Hypothalamus (tissue), 51 donors: ENCODE data around the gene CACNA2D1.
"Not testable (repeated sequence)": the region's sequence is repeated elsewhere in the genome, so short reads cannot be mapped to it uniquely, and the experiment has no call there.

Experiments
- DNase-seq, 51 donors: peaks; one replicate each; lab custom pipeline; 2025; lab: John Stamatoyannopoulos, UW

CACNA2D1 gene

GRCh38 chr7:82179311-82179710 lies 264.3 kb downstream of the CACNA2D1 start:
- DNase-seq, result no peak

DNA sequence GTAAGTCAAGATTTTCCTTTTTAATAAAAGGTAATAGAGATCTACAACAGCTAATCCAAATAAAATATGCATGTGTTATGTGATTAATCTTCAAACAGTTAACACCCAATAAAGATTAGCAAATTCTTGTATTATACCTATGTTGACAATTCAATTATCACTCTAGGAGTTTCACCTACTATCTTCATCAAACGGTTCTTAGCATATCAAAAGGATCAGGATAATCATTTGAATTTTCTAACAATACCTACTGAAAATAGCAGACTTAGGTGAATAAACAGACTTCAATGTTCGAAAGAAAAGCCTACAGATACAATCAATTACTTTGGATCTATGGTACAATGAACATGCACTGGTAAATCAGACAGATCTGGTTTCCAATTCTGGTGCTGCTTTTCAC lies 268.3 kb downstream of the CACNA2D1 start:
- DNase-seq, result no peak

DNA sequence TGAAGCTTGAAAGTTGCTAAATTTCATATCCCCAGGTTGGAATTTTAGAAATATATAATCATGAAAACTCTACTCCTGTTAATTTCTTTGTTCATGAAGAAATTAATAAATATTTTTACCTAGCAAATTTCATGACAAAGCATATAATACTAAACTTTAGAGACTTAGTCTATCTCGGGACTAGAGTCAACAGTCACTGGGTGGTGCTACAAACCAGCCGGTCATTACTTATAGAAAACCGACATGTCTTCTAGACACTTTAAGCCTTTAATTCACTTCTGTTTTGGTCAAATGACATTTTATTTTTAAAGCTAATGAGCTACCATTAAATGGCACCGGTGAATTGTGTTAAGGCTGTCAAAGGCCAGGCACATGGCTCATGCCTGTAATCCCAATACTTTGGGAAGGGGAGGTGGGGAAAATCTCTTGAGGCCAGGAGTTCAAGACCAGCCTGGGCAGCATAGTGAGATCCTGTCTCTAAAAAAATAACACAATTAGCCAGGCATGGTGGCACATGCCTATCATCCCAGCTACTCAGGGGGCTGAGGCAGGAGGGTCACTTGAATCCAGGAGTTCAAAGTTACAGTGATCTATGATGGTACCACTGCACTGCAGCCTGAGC lies 270.1 kb downstream of the CACNA2D1 start:
- DNase-seq, result no peak

DNA sequence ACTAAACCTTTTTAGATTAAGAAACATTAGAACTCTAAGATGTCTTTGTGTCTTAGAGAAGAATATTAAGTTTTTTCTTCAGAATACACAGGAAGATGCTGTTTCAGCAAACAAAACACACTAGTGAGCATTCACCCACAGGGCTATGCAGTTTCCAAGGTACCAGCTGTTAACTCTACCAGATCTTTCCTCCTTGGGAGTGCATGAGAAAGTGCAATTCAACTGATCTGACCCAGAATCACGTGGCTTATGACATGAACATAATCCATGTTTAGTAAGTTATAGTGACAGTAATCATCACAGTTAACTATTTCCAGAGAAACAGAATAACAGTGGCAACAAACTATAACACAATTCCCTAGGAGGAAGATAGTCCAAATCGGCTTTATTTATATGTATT lies 270.7 kb downstream of the CACNA2D1 start:
- no peak for DNase-seq

DNA sequence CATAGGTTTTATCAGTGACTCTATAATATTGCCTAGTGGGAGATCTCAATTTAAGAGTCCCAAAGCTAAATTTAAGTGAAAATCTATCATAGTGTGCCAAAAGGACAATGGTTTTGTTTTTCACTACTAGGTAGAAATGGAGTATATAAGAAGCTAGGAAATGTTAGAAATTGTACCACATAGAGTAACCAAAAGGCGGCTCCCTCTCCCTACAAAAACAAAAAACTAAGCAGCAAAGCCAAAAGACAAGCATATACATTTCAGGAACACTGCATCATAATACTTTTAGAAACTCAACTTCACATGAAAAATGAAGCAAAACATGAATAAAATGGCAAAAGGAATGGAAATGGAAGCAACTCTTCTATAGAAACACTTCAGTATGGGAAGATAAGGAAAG lies 271.6 kb downstream of the CACNA2D1 start:
- no peak for DNase-seq

GRCh38 chr7:82167558-82168314 lies 275.8 kb downstream of the CACNA2D1 start:
- no peak for DNase-seq

DNA sequence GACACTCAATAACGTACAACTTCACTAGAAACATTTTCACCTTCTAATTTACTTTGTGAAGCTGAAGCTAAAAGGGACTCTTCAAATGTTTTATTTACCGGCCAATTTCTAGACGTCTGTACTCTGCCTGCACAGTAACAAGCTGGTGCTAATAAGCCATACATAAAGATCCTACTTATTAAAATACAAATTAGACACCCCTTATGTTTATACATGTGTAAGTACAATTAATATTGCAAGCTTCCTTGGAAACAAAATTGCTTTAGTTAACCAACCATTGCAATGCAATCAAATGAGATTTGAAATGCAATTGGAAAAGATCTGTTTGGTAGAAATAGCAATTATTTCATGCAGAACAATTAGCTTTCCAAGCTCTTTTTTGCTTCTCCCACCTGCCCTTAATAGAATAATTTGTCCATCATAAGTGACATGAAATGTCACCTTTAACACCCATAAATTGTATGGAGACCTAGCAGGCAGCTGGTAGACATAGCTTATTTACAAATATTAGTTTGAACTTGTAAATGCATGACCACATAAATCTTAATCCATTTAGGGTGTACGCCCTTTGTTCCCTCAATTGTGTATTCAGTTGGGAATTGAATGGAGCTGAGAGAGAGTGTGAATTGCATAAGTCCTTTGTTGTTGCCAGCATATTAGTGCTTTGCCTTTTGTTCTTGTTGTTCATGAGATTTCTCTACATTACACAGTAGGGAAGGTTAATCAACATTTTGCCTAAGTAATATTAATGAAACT lies 277.1 kb downstream of the CACNA2D1 start:
- DNase-seq, result peak in 3 of 51 donors; percentile 10 to 53 (median 26)

DNA sequence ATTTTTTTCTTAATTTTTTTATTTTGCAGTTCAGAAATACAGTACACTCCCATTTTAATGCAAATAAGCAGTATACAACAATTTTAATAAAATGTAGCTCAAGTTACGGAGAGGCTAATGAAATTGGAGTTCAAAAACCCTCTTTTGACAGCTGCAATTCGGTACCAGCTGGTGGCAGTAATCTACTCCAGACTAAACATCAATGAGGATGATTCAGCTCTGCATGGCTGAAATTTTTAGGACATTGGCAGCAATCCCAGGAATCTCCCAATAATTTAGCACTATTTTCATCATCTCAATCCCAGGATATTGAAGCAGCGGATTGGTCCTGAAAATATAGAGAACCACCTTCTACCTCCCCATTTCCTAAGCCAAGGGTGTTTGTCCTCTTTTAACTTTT lies 278.8 kb downstream of the CACNA2D1 start:
- peak in 13 of 51 donors; percentile 1 to 67 (median 17) for DNase-seq

- DNase-seq, result no peak
Observed at GRCh38 chr7:82164410-82164809, 279.2 kb downstream of the CACNA2D1 start.

DNA sequence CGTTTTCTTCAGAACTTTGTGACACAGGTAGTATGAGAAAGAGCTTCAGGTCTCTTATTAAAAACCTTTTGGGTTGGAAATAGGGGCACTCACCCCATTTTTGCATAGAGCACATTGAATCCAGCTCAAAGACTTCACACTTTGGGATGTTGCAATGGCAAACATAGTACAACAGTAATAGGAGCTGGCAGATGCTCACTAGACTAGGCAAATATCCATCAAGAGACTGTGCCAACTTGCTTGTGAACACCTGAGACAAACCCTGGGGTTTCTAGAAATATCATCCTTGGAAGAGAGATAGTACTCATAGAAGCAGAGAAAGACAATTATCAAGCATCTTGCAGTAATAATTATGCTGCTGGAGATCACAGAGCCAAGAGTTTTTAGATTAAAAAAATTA lies 280.0 kb downstream of the CACNA2D1 start:
- no peak for DNase-seq

DNA sequence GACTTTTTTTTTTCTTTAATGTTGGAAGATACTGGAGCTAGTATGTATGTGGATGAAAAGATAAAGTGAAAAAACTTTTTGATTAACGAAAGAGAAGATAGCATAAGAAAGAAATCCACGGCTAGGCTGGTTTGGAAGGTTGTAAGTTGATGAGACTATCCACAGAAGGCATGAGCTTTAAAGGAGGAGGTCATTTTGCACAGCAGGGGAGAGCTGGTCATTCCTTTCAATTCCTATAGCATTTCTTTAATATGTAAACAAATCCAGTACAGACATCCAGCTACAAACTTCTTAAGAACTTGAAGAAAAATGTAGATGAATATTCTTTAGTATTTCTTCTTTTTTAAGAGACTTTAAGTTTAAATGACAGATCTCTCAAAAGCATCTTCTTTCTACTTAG lies 281.3 kb downstream of the CACNA2D1 start:
- no peak for DNase-seq

- DNase-seq, result no peak
Observed at GRCh38 chr7:82158327-82158726, 285.2 kb downstream of the CACNA2D1 start.

GRCh38 chr7:82156893-82157292 lies 286.7 kb downstream of the CACNA2D1 start:
- DNase-seq, result no peak

- DNase-seq, result no peak
Observed at GRCh38 chr7:82156168-82156567, 287.4 kb downstream of the CACNA2D1 start.

GRCh38 chr7:82154728-82155127 lies 288.8 kb downstream of the CACNA2D1 start:
- DNase-seq, result no peak

DNA sequence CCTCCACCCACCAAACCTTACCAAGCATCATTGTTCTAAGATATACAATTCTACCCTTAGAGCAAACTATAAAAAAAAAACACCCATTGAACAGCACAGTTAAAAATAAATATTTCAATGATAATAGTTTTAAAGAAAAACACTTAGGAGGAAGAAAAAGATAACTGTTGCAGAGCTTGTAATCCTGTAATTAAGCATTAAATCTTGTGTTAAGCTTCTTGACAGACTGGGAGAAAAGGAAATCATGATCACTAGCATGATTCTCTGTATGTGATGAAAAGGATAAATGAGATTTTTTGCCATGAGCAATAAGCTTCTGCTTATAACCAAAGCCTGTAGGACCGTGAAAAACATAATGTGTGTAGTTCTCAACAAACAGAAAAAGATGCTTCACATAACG lies 289.8 kb downstream of the CACNA2D1 start:
- no peak for DNase-seq

DNA sequence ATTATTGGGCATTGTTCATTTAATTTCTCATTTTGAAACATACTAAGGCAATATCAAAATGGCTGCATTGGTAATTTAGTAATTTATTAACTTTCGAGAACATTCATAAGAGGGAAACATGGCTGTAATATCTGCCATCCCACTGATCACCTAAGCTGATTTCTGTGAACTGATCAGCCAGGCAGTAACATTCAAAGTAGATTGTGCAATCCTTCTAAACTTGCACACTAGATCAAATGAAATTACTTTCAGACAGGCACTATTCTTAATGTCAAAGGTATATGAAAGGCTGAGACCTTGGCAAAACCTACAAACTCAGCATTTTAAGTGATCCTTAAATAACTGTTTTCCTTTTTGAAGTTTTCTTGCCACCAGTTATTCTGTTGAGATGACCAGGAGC lies 290.7 kb downstream of the CACNA2D1 start:
- no peak for DNase-seq

DNA sequence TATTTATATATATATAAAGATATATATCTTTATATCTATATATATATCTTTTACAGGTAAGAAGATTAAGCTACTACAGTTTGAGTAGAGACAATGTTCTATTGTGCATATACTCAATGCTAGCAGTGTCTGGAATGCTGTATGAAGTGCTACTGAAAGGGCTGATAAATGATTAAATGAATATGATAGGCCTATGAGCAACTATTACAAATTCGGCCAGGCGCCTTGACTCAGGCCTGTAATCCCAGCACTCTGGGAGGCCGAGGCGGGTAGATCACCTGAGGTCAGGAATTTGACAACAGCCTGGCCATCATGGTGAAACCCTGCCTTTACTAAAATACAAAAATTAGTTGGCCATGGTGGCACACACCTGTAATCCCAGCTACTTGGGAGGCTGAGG lies 297.1 kb downstream of the CACNA2D1 start:
- no peak for DNase-seq

DNA sequence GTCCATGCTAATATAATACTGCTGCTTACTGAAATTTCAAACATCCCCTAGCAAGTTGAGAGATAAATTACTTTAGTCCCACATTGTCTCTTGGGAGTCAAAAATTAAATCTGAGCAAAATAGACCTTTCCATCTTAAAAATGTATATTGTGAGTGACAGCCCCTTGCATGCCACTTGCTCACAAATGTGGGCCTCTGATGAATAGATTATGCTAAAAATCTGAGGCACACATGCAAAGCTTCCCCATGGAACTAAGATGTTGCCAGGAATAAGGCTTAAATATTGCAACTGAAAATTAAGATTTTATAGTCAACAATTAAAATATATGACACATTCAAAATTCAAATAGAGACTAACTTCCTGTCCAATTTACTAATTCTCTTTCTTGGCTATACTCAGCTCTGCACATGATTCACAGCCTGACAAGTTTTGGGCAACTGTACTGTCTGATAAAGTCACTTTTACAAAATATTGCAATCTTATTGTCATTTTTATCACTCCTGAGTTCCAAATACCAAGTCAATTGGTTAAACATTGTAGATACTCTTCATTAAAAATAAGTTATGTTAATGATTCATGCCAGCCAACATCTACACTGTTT lies 301.2 kb downstream of the CACNA2D1 start:
- no peak for DNase-seq

- DNase-seq, result no peak
Observed at GRCh38 chr7:82141427-82141826, 302.1 kb downstream of the CACNA2D1 start.

DNA sequence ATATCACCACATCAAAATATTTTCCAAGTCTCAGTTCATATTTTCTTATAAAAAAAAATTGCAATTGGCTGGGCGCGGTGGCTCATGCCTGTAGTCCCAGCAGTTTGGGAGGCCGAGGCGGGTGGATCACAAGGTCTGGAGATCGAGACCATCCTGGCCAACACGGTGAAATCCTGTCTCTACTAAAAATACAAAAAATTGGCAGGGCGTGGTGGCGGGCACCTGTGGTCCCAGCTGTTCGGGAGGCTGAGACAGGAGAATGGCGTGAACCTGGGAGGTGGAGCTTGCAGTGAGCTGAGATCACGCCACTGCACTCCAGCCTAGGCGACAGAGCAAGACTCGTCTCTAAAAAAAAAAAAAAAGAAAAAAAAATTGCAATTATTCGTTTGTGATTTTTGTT lies 303.0 kb downstream of the CACNA2D1 start:
- DNase-seq, result not testable (repeated sequence)
